ENCODE data around the gene GNE.
A peak's percentile ranks its signal among the peaks of the same experiment; 100 is the strongest.

GNE gene

DNA sequence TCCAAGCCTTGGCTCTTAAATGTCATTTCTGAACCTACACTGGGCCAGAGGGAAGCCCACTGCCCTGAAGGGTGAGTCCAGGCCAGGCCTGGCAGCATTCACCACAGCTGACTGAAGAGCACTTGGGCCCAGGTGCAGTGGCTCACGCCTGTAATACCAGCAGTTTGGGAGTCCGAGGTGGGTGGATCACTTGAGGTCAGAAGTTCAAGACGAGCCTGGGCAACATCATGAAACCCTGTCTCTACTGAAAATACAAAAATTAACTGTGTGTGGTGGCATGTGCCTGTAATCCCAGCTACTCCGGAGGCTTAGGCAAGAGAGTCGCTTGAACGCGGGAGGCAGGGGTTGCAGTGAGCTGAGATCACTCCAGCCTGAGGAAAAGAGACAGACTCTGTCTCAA lies 84.0 kb downstream of the GNE start:
- Histone ChIP-seq H3K4me1 (ENCODE audit: control insufficient read depth in 2 of 2, insufficient read depth in 1 of 2, low read depth in 1 of 2, low read length in 2 of 2) (peaks cover 0 to 1% of the 10 kb centered on the region in 2 donors), H2AK5ac (ENCODE audit: low read depth, low read length) (no peak overlapping the region), H3K4me2 (ENCODE audit: insufficient read depth, low read length, poor library complexity, severe bottlenecking) (no peak overlapping the region), H4K8ac (ENCODE audit: low read depth, low read length) (no peak overlapping the region), H3K4ac (ENCODE audit: low read length) (no peak overlapping the region), H2AFZ (ENCODE audit: low read length) (no peak overlapping the region), H3K27me3 (ENCODE audit: control insufficient read depth in 3 of 3, insufficient read depth in 3 of 3, low read depth in 1 of 3, low read length in 3 of 3) (peaks cover 0 to 24% (median 0%) of the 10 kb centered on the region in 3 experiments), H3K4me3 (ENCODE audit: low read length in 2 of 2) (no peak overlapping the region), H3K27ac (replicated peaks; ENCODE audit: low read length) (no peak overlapping the region), H2BK120ac (ENCODE audit: low read depth, low read length) (no peak overlapping the region), H3K23ac (ENCODE audit: low read depth, low read length, poor library complexity) (no peak overlapping the region), H3K9ac (ENCODE audit: low read depth, low read length, poor library complexity) (no peak overlapping the region), H2BK15ac (ENCODE audit: low read length) (no peak overlapping the region), H3K79me1 (ENCODE audit: low read depth, low read length) (no peaks in the 10 kb centered on the region), H3K14ac (ENCODE audit: low read length) (no peak overlapping the region), H3K9me3 (replicated peaks in 1 of 2; ENCODE audit: control insufficient read depth in 2 of 2, insufficient read depth in 1 of 2, low read depth in 1 of 2, low read length in 2 of 2) (no peaks in the 10 kb centered on the region), H3K36me3 (replicated peaks in 1 of 2; ENCODE audit: control insufficient read depth in 2 of 2, insufficient read depth in 2 of 2, low read length in 2 of 2) (no peaks in the 10 kb centered on the region), H2BK5ac (ENCODE audit: low read length) (no peak overlapping the region), H3K18ac (ENCODE audit: low read length) (no peak overlapping the region), H2BK12ac (ENCODE audit: low read length) (no peak overlapping the region), H4K91ac (ENCODE audit: low read depth, low read length, poor library complexity) (no peak overlapping the region)
- DNase-seq (ENCODE audit: low spot score): no peak
- WGBS, 2 donors (ENCODE audit: extremely low coverage in 2 of 2, insufficient read length in 2 of 2, insufficient replicate concordance in 1 of 2): no CpG with 5 or more reads among the region's 7 CpGs

DNA sequence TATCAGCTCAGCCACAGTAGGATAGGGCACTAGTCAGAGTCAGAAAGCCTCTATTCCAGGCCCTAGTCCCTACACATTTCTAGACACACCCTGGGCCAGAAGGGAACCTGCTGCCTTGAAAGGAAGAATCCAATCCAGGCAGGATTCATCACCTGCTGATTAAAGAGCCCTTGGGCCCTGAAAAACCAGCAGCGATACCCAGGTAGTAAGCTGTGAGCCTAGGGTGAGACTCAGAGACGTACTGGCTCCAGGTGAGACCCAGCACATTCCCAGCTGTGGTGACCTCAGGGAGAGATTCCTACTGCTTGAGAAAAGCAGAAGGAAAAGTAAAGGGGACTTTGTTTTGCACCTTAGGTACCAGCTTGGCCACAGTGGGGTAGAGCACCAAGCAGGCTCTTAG lies 84.4 kb downstream of the GNE start:
- Histone ChIP-seq H2AFZ (ENCODE audit: low read length) (no peak overlapping the region), H4K8ac (ENCODE audit: low read depth, low read length) (no peak overlapping the region), H3K9me3 (replicated peaks in 1 of 2; ENCODE audit: control insufficient read depth in 2 of 2, insufficient read depth in 1 of 2, low read depth in 1 of 2, low read length in 2 of 2) (no peaks in the 10 kb centered on the region)

DNA sequence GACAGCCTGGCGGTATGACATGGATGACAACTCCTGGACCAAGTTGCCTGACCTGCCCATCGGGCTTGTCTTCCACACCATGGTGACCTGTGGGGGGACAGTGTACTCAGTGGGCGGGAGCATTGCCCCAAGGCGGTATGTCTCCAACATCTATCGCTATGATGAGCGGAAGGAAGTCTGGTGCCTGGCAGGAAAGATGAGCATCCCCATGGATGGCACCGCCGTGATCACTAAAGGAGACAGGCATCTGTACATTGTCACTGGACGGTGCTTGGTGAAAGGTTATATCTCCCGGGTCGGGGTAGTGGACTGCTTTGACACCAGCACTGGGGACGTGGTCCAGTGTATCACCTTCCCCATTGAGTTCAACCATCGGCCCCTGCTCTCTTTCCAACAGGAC lies 87.7 kb downstream of the GNE start:
- no peak overlapping the region for H3K4ac ChIP-seq (ENCODE audit: low read length)

More for the DNA sequence above, 84.4 kb downstream of the GNE start:
- Histone ChIP-seq H3K4ac (ENCODE audit: low read length) (no peak overlapping the region), H3K23ac (ENCODE audit: low read depth, low read length, poor library complexity) (no peak overlapping the region), H3K79me1 (ENCODE audit: low read depth, low read length) (no peaks in the 10 kb centered on the region), H3K4me2 (ENCODE audit: insufficient read depth, low read length, poor library complexity, severe bottlenecking) (no peak overlapping the region), H3K4me3 (ENCODE audit: low read length in 2 of 2) (no peak overlapping the region), H3K4me1 (ENCODE audit: control insufficient read depth in 2 of 2, insufficient read depth in 1 of 2, low read depth in 1 of 2, low read length in 2 of 2) (peaks cover 0 to 1% of the 10 kb centered on the region in 2 donors), H3K18ac (ENCODE audit: low read length) (no peak overlapping the region), H2BK5ac (ENCODE audit: low read length) (no peak overlapping the region), H2BK120ac (ENCODE audit: low read depth, low read length) (no peak overlapping the region), H3K27ac (replicated peaks; ENCODE audit: low read length) (no peak overlapping the region), H3K36me3 (replicated peaks in 1 of 2; ENCODE audit: control insufficient read depth in 2 of 2, insufficient read depth in 2 of 2, low read length in 2 of 2) (no peaks in the 10 kb centered on the region), H3K9ac (ENCODE audit: low read depth, low read length, poor library complexity) (no peak overlapping the region), H2AK5ac (ENCODE audit: low read depth, low read length) (no peak overlapping the region), H2BK15ac (ENCODE audit: low read length) (no peak overlapping the region), H3K14ac (ENCODE audit: low read length) (no peak overlapping the region), H4K91ac (ENCODE audit: low read depth, low read length, poor library complexity) (no peak overlapping the region), H2BK12ac (ENCODE audit: low read length) (no peak overlapping the region), H3K27me3 (ENCODE audit: control insufficient read depth in 3 of 3, insufficient read depth in 3 of 3, low read depth in 1 of 3, low read length in 3 of 3) (peaks cover 0 to 27% (median 0%) of the 10 kb centered on the region in 3 experiments)
- no peak for DNase-seq (ENCODE audit: low spot score)
- WGBS, 2 donors (ENCODE audit: extremely low coverage in 2 of 2, insufficient read length in 2 of 2, insufficient replicate concordance in 1 of 2): no CpG with 5 or more reads among the region's 2 CpGs

DNA sequence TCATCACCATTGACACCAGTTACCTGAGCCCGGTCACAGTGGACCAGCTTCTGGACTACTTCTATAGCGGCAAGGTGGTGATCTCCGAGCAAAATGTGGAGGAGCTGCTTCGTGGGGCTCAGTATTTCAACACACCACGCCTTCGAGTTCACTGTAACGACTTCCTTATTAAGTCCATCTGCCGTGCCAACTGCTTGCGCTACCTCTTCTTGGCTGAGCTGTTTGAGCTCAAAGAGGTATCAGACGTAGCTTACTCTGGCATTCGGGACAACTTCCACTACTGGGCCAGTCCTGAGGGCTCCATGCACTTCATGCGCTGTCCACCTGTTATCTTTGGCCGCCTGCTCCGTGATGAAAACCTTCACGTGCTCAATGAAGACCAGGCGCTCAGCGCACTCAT lies 88.5 kb downstream of the GNE start:
- Histone ChIP-seq H4K8ac (ENCODE audit: low read depth, low read length) (no peak overlapping the region), H3K36me3 (replicated peaks in 1 of 2; ENCODE audit: control insufficient read depth in 2 of 2, insufficient read depth in 2 of 2, low read length in 2 of 2) (no peaks in the 10 kb centered on the region), H3K14ac (ENCODE audit: low read length) (no peak overlapping the region), H3K79me1 (ENCODE audit: low read depth, low read length) (no peaks in the 10 kb centered on the region), H3K27ac (replicated peaks; ENCODE audit: low read length) (no peak overlapping the region), H3K18ac (ENCODE audit: low read length) (no peak overlapping the region), H2BK5ac (ENCODE audit: low read length) (no peak overlapping the region), H3K9me3 (replicated peaks in 1 of 2; ENCODE audit: control insufficient read depth in 2 of 2, insufficient read depth in 1 of 2, low read depth in 1 of 2, low read length in 2 of 2) (no peaks in the 10 kb centered on the region), H3K4me1 (ENCODE audit: control insufficient read depth in 2 of 2, insufficient read depth in 1 of 2, low read depth in 1 of 2, low read length in 2 of 2) (peaks cover 0 to 2% of the 10 kb centered on the region in 2 donors), H4K91ac (ENCODE audit: low read depth, low read length, poor library complexity) (no peak overlapping the region), H2AFZ (ENCODE audit: low read length) (no peak overlapping the region), H3K4me2 (ENCODE audit: insufficient read depth, low read length, poor library complexity, severe bottlenecking) (no peak overlapping the region), H2BK120ac (ENCODE audit: low read depth, low read length) (peak overlapping the region; percentile 63), H3K4me3 (ENCODE audit: low read length in 2 of 2) (no peak overlapping the region), H2BK15ac (ENCODE audit: low read length) (no peak overlapping the region), H3K9ac (ENCODE audit: low read depth, low read length, poor library complexity) (no peak overlapping the region), H3K27me3 (ENCODE audit: control insufficient read depth in 3 of 3, insufficient read depth in 3 of 3, low read depth in 1 of 3, low read length in 3 of 3) (peaks cover 0 to 25% (median 0%) of the 10 kb centered on the region in 3 experiments), H3K23ac (ENCODE audit: low read depth, low read length, poor library complexity) (no peak overlapping the region), H2AK5ac (ENCODE audit: low read depth, low read length) (no peak overlapping the region), H2BK12ac (ENCODE audit: low read length) (no peak overlapping the region), H3K4ac (ENCODE audit: low read length) (no peak overlapping the region)
- WGBS, 2 donors (ENCODE audit: extremely low coverage in 2 of 2, insufficient read length in 2 of 2, insufficient replicate concordance in 1 of 2): no CpG with 5 or more reads among the region's 17 CpGs
- DNase-seq (ENCODE audit: low spot score): no peak

More for the DNA sequence above, 87.7 kb downstream of the GNE start:
- peak overlapping the region; percentile 71 for H3K14ac ChIP-seq (ENCODE audit: low read length)
- H2BK5ac ChIP-seq (ENCODE audit: low read length): no peak overlapping the region
- WGBS, 2 donors (ENCODE audit: extremely low coverage in 2 of 2, insufficient read length in 2 of 2, insufficient replicate concordance in 1 of 2): no CpG with 5 or more reads among the region's 13 CpGs
- H3K18ac ChIP-seq (ENCODE audit: low read length): no peak overlapping the region
- H3K27me3 ChIP-seq (ENCODE audit: control insufficient read depth in 3 of 3, insufficient read depth in 3 of 3, low read depth in 1 of 3, low read length in 3 of 3): peaks cover 0 to 27% (median 0%) of the 10 kb centered on the region in 3 experiments
- no peak overlapping the region for H3K27ac ChIP-seq (replicated peaks; ENCODE audit: low read length)
- H4K8ac ChIP-seq (ENCODE audit: low read depth, low read length): no peak overlapping the region
- no peak overlapping the region for H2AFZ ChIP-seq (ENCODE audit: low read length)
- no peaks in the 10 kb centered on the region for H3K9me3 ChIP-seq (replicated peaks in 1 of 2; ENCODE audit: control insufficient read depth in 2 of 2, insufficient read depth in 1 of 2, low read depth in 1 of 2, low read length in 2 of 2)
- peak overlapping the region; percentile 7 for H4K91ac ChIP-seq (ENCODE audit: low read depth, low read length, poor library complexity)
- H3K23ac ChIP-seq (ENCODE audit: low read depth, low read length, poor library complexity): no peak overlapping the region
- DNase-seq (ENCODE audit: low spot score): no peak
- no peak overlapping the region for H2BK120ac ChIP-seq (ENCODE audit: low read depth, low read length)
- peaks cover 0 to 1% of the 10 kb centered on the region in 2 donors for H3K4me1 ChIP-seq (ENCODE audit: control insufficient read depth in 2 of 2, insufficient read depth in 1 of 2, low read depth in 1 of 2, low read length in 2 of 2)
- no peaks in the 10 kb centered on the region for H3K36me3 ChIP-seq (replicated peaks in 1 of 2; ENCODE audit: control insufficient read depth in 2 of 2, insufficient read depth in 2 of 2, low read length in 2 of 2)
- no peak overlapping the region for H3K9ac ChIP-seq (ENCODE audit: low read depth, low read length, poor library complexity)
- no peak overlapping the region for H3K4me3 ChIP-seq (ENCODE audit: low read length in 2 of 2)
- H3K79me1 ChIP-seq (ENCODE audit: low read depth, low read length): no peaks in the 10 kb centered on the region
- peak overlapping the region; percentile 27 for H2AK5ac ChIP-seq (ENCODE audit: low read depth, low read length)
- no peak overlapping the region for H2BK12ac ChIP-seq (ENCODE audit: low read length)
- no peak overlapping the region for H3K4me2 ChIP-seq (ENCODE audit: insufficient read depth, low read length, poor library complexity, severe bottlenecking)
- H2BK15ac ChIP-seq (ENCODE audit: low read length): no peak overlapping the region

Measured in neuronal stem cell (in vitro differentiated cells).